SJCRH30 (cell line): ENCODE data around the gene LAMB1. TPM values are rescaled to one million over a fixed set of nuclear protein-coding genes. Genes with fewer than 3 reads are reported as not detected.
"Not testable (repeated sequence)": the region's sequence is repeated elsewhere in the genome, so short reads cannot be mapped to it uniquely, and the experiment has no call there.

Source experiments
- DNase-seq, 2 experiments: peaks; one replicate each; pipeline ENCODE4 v3.0.0-alpha.2; 2015 to 2020
- H3K27ac ChIP-seq: fragments of 250-450 bp; sonication (Bioruptor Pico); 2 replicates; pipeline ENCODE4 v1.5.1; 2020; ENCODE audit warnings: mild to moderate bottlenecking, moderate library complexity
- H3K27me3 ChIP-seq: fragments of 250-450 bp; sonication (Bioruptor Pico); 2 replicates; pipeline ENCODE4 v1.5.1; 2020; ENCODE audit warnings: mild to moderate bottlenecking, moderate library complexity
- H3K36me3 ChIP-seq: fragments of 250-450 bp; sonication (Bioruptor Pico); 2 replicates; pipeline ENCODE4 v1.5.1; 2020; ENCODE audit warnings: mild to moderate bottlenecking, moderate library complexity
- H3K4me1 ChIP-seq: fragments of 250-450 bp; sonication (Bioruptor Pico); 2 replicates; pipeline ENCODE4 v1.5.1; 2020; ENCODE audit warnings: mild to moderate bottlenecking, moderate library complexity
- H3K4me3 ChIP-seq: fragments of 250-450 bp; sonication (Bioruptor Pico); 2 replicates; pipeline ENCODE4 v1.5.1; 2020; ENCODE audit warnings: mild to moderate bottlenecking, moderate library complexity
- H3K9me3 ChIP-seq: fragments of 250-450 bp; sonication (Bioruptor Pico); replicated peaks from 2 replicates; pipeline ENCODE4 v1.5.1; 2020; ENCODE audit warnings: mild to moderate bottlenecking, moderate library complexity
- total RNA-seq: library from RNA; depleted of rRNA; stranded (reverse); fragments of >200 nt; shearing (Covaris generic); gene quantifications from 2 replicates; pipeline ENCODE4 v1.2.3, GENCODE V29; 2014; rRNA removed

The LAMB1 gene
- total RNA-seq = 100 and 106 TPM in 2 replicates

DNA sequence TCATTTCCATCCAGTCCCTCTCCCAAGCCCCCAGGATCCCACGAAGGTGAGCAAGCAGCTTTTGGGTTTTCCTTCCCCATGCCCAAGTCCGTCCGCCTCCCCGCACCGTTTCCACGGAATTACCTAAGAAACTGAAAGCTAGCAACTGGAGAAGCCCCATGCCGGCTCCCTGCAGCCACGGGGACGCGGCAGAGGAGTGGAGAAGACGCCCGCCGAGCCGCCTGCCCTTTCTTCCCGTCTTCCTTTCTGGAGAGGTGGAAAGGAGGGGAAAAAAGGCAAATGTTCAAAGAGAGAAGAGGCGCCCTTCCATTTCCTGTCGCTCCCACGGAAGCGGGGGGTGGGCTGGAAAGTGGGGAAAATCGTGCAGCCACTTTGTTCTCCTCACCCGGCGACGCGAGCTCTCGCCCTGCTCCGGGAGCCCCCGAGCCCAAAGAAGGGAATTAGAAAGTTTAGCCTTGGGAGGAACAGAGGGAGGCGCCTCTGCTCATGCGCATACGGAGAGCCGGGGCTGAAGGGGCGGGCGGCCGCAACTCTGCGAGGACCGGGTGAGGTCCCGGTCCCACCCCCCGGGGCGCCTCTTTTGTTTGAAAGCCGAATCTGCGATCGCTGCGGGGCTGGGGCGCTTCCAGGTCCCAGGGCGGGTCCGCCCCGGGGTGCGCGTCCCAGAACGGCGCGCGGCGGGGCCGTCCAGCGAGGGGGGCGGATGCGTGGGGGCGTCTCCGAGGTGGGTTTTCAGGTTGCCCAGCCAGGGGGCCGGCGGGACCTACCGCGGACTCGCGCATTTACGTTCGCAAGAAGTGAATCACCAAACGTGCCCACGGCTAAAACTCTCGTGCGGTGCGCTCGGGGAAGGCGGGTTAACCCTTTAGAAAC is at the start of gene LAMB1:
Gene LAMB1, minus strand, starts transcription at position 436 of the 873 bp plus-strand sequence. Its CDS starts 276 bp downstream, at position 160.
- Histone ChIP-seq H3K4me3 (peak within 1 kb of the TSS; percentile 80), H3K4me1 (peaks cover 11% of the 10 kb centered on the region; the same call in 1 of the 2 replicates), H3K36me3 (peaks cover under 1% of the 10 kb centered on the region; the same call in 1 of the 2 replicates), H3K27me3 (no peaks in the 10 kb centered on the region), H3K9me3 (no peaks in the 10 kb centered on the region), H3K27ac (peak within 1 kb of the TSS; percentile 74)
- DNase-seq = peak; percentile 90

DNA sequence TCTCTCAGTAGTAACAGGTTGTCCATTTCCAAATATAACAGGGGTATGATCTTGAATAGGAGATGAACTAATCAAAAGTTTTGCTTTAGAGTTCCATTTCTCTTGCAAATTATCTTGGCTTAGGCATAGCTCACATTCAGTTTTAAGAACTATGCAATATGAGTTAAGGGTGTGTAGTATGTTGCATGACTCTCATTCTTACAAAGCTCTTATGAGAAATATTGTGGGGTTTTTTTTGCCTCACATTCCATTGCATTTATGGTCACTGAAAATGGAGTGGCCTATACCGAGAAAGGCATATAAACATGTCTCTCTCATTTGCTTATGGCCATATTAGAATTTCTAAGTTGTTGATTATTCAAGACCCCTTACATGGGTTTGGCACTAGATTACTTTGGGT is 48.5 kb upstream of the LAMB1 start:
- Histone ChIP-seq H3K36me3 (no peaks in the 10 kb centered on the region), H3K27me3 (no peaks in the 10 kb centered on the region), H3K4me1 (no peaks in the 10 kb centered on the region), H3K9me3 (no peaks in the 10 kb centered on the region), H3K4me3 (no peak overlapping the region), H3K27ac (no peak overlapping the region)
- DNase-seq = no peak

DNA sequence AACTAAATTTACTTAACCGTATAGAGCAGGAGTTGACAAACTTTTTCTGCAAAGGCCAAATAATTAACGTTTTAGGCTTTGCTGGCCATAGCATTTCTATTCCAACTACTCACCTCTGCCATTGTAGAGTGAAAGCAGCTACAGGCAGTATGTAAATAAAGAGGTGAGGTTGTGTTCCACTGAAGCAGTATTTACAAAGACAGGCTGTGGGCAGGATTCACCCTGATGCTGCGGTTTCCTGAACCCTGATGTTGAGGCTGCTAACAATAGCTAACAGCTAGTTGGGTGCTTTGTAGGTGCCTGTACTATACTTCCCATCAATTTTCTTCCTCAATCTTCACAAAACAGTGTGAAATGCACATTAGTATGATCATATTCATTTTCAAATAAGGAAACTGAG is 47.0 kb upstream of the LAMB1 start:
- H3K27ac ChIP-seq = no peak overlapping the region
- no peaks in the 10 kb centered on the region for H3K27me3 ChIP-seq

DNA sequence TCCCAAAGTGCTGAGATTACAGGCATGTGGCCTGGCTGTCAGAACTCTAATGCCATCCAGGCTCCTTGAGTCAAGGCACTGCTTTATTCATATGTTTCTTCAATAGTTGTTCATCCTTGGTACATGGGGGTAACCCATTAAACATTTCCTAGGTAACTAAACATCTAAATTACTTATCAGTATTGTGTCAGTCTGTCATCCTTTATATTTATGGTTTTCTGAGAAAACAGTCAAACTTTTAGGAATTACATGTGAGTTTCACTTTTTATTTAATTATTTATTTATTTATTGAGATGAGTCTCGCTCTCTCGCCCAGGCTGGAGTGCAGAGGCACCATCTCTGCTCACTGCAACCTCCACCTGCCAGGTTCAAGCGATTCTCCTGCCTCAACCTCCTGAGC is 45.5 kb upstream of the LAMB1 start:
- Histone ChIP-seq H3K4me3 (no peak overlapping the region), H3K27ac (no peak overlapping the region), H3K27me3 (no peaks in the 10 kb centered on the region), H3K36me3 (no peaks in the 10 kb centered on the region), H3K9me3 (no peaks in the 10 kb centered on the region), H3K4me1 (no peaks in the 10 kb centered on the region)
- no peak for DNase-seq

More for the DNA sequence above, 47.0 kb upstream of the LAMB1 start:
- Histone ChIP-seq H3K4me1 (no peaks in the 10 kb centered on the region), H3K4me3 (no peak overlapping the region), H3K36me3 (no peaks in the 10 kb centered on the region), H3K9me3 (no peaks in the 10 kb centered on the region)
- DNase-seq = no peak

DNA sequence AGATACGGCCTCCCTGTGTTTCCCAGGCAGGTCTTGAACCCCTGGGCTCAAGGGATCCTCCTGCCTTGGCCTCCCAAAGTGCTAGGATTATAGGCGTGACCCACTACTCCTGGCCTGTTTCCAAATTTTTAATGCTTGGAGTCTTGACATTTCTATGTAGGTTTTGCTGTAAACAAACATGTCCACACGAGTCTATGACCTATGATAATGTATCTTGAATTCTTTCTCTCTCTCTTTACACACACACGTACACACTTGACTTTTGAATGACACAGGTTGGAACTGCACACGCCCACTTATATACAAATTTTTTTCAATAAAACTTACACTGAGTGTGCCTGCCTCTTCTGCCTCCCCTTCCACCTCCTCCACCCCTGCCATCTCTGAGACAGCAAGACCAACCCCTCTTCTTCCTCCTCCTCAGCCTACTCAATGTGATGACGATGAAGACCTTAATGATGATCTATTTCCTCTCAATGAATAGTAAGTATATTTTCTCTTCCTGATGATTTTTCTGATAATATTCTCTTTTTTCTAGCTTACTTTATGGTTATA is 44.1 kb upstream of the LAMB1 start:
- Histone ChIP-seq H3K4me1 (no peaks in the 10 kb centered on the region), H3K27me3 (no peaks in the 10 kb centered on the region), H3K27ac (no peak overlapping the region), H3K4me3 (no peak overlapping the region), H3K9me3 (0 out of 2 replicates have a peak, but pooled peaks cover 3% of the 10 kb centered on the region), H3K36me3 (no peaks in the 10 kb centered on the region)
- DNase-seq = no peak

DNA sequence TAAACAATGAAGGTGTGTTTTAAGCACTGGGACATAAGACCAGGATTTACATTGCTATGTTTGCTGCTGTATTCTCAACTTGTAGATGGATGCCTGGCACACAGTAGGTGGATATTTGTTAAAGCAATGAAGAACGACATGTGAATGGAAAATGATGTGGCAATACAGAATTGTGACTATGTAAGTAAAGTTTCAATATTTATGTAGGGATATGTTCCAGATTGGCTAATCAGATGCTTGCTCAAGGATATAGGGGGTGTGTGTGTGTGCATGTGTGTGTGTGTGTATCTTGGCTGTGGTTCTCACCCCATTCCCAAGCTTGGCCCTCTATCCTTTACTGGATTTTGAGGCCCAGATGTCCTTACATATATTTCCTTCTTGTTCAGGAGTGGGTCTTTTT is 42.7 kb upstream of the LAMB1 start:
- H3K36me3 ChIP-seq = no peaks in the 10 kb centered on the region
- no peak overlapping the region for H3K27ac ChIP-seq
- H3K4me3 ChIP-seq = no peak overlapping the region
- H3K9me3 ChIP-seq = 0 out of 2 replicates have a peak, but pooled peaks cover 3% of the 10 kb centered on the region
- H3K4me1 ChIP-seq = no peaks in the 10 kb centered on the region
- DNase-seq = no peak
- no peaks in the 10 kb centered on the region for H3K27me3 ChIP-seq

DNA sequence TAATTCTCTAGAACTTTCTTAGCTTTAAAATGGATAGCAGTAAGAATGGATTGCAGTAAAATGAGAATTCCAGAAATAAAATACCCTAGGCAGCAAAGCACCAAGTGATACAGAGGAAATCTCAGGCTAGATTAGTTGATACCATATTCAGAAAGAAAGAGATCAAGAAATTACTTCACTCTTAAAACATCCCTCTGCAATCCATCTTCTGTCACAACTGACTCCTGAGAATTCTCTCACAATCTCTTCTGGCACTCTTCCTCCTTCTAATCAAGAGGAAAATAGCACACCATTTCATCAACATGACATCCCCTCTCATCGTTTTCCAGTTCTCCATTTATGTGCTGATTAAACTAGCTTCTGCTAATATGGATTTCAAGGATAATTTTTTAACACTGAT is 42.2 kb upstream of the LAMB1 start:
- H3K4me1 ChIP-seq = no peaks in the 10 kb centered on the region
- H3K27me3 ChIP-seq = no peaks in the 10 kb centered on the region
- 0 out of 2 replicates have a peak, but pooled peaks cover 3% of the 10 kb centered on the region for H3K9me3 ChIP-seq
- no peak for DNase-seq
- no peak overlapping the region for H3K4me3 ChIP-seq
- no peak overlapping the region for H3K27ac ChIP-seq
- no peaks in the 10 kb centered on the region for H3K36me3 ChIP-seq

DNA sequence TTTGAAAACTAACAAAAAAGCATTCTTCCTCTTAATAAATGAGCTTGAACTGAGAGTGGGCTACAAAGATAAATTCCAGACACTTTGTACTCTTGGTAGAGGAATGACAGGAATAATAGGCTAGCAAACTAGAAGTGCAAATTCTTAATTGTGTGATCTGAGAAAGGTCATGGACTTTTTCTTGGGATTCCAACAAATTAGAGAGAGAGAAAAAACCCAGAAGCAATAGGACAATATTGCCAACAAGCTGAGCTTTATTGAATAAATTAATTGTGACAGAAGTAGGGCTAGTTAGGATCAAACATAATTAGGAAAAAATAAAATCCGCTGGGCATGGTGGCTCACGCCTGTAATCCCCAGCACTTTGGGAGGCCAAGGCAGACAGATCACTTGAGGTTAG is 41.4 kb upstream of the LAMB1 start:
- H3K27ac ChIP-seq = no peak overlapping the region
- H3K27me3 ChIP-seq = no peaks in the 10 kb centered on the region
- 0 out of 2 replicates have a peak, but pooled peaks cover 3% of the 10 kb centered on the region for H3K9me3 ChIP-seq
- H3K36me3 ChIP-seq = no peaks in the 10 kb centered on the region
- no peak overlapping the region for H3K4me3 ChIP-seq
- DNase-seq = no peak
- H3K4me1 ChIP-seq = no peaks in the 10 kb centered on the region

DNA sequence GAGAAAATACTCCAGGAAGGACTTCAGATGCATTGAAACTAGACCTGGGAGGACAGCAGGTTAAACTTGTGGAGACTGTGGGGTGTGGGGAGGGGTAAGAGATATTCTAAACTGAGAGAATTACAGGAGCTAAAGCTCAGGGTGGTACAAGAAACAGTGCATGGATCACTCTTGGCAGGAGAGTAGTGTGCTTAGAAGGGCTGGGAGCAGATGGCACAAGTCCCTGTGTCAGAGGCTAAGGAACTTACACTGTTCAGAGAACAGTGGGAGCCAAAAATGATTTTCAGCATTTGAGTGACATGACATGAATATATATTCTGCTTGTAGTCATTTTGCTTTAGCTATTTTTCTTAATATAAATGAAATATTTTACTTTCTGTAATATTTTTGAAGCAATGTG is 36.0 kb upstream of the LAMB1 start:
- no peak for DNase-seq
- 0 out of 2 replicates have a peak, but pooled peaks cover 3% of the 10 kb centered on the region for H3K9me3 ChIP-seq
- no peak overlapping the region for H3K4me3 ChIP-seq
- H3K4me1 ChIP-seq = no peaks in the 10 kb centered on the region; the same call in 1 of the 2 replicates
- H3K27ac ChIP-seq = no peak overlapping the region
- H3K27me3 ChIP-seq = no peaks in the 10 kb centered on the region
- H3K36me3 ChIP-seq = no peaks in the 10 kb centered on the region

DNA sequence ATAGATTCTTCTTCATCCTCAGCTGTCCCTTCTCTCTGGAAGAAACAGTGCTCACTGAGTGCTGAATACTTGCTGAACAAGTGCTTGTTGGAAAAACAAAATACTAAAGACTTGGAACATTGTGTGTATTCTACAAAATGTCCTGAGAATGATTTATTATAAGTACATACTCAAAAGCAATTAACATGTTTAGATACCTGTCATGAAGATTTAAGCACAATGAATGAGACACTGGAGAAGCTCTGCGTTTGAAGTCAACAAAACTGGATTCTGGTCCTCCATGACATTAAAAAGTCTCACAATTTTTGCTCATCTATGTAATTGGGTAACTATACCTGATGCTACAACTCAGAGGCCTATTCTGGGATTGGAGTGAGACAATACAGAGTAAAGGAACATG is 34.8 kb upstream of the LAMB1 start:
- DNase-seq = no peak
- no peak overlapping the region for H3K4me3 ChIP-seq
- no peaks in the 10 kb centered on the region for H3K36me3 ChIP-seq
- no peaks in the 10 kb centered on the region for H3K27me3 ChIP-seq
- H3K9me3 ChIP-seq = 0 out of 2 replicates have a peak, but pooled peaks cover 3% of the 10 kb centered on the region
- H3K27ac ChIP-seq = no peak overlapping the region
- H3K4me1 ChIP-seq = no peaks in the 10 kb centered on the region; the same call in 1 of the 2 replicates

DNA sequence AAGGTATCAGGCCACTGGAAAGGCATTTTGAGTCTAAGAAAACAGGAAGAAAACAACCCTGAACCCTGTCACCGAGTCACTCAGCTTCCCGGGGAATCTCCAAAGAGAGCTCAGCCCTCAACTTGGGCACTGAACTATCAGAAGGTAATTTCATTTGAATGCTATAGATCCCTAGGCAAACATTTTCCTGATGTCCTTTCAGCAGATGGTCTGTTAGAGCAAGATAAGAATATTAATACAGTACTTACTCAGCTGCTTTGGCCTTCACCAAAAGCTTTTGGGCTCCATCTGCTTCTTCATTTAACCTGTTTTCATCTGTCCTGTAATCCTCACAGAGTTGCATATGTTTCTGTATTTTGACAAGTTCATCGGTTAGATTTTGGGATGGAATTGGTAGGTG is 34.2 kb upstream of the LAMB1 start:
- no peaks in the 10 kb centered on the region for H3K9me3 ChIP-seq
- H3K4me3 ChIP-seq = no peak overlapping the region
- no peaks in the 10 kb centered on the region; the same call in 1 of the 2 replicates for H3K4me1 ChIP-seq
- H3K27me3 ChIP-seq = no peaks in the 10 kb centered on the region
- H3K27ac ChIP-seq = no peak overlapping the region
- no peak for DNase-seq
- no peaks in the 10 kb centered on the region for H3K36me3 ChIP-seq

DNA sequence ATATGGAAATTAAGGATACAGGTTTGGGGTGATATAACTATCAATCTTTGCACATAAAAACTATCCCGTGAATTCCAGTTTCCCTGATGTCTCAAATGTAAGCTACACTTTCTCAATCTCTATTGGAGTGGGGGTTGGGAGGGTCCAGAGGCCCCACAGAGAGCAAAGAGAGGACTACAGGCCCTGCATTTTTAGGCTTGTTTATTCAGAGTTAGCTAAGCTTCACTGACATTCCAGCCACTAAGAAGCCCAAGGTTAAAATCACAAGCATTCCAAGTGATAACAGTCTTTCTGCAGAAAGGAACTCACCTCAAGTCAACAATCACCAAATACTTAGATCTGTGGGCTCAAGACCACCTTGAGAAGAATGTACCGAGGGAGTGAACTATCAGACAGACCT is 31.6 kb upstream of the LAMB1 start:
- Histone ChIP-seq H3K9me3 (no peaks in the 10 kb centered on the region; the same call in 1 of the 2 replicates), H3K4me1 (no peaks in the 10 kb centered on the region; the same call in 1 of the 2 replicates), H3K27me3 (no peaks in the 10 kb centered on the region), H3K4me3 (no peak overlapping the region), H3K36me3 (no peaks in the 10 kb centered on the region), H3K27ac (no peak overlapping the region)
- no peak for DNase-seq

DNA sequence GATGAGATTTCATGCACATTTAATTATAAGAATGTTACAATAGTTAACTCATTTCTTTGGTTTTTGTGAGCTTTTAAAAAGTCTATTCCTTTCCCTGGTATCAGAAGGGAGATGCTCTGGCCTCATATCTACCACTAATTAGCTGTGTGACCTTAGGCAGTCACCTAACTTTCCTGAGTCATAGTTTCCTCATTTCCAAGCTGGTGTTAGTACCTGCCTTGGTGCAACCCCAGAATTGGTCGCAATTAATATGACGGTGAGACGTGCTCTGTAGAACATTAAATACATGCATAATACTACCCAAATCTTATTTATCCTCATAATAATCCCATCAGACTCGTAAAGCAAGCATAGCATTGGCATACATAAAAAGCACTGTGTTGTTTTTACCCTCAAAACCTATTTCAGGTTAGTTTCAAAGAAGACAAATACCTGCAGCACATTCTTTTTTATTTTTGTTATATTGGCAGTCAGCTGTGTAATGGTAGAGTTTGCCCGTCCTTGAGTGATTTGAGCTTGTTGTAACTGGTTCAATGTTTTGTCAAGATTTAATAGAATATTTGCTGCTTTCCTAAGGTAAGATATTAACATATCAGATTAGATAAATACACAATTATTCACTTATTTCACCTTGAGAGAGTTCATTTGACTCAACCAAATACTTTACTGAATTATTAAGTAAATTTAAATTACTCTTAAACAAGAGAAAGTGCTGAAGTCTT is 31.0 kb upstream of the LAMB1 start:
- Histone ChIP-seq H3K9me3 (no peaks in the 10 kb centered on the region; the same call in 1 of the 2 replicates), H3K4me3 (no peak overlapping the region), H3K36me3 (no peaks in the 10 kb centered on the region), H3K27ac (no peak overlapping the region), H3K27me3 (no peaks in the 10 kb centered on the region), H3K4me1 (no peaks in the 10 kb centered on the region; the same call in 1 of the 2 replicates)
- no peak for DNase-seq

DNA sequence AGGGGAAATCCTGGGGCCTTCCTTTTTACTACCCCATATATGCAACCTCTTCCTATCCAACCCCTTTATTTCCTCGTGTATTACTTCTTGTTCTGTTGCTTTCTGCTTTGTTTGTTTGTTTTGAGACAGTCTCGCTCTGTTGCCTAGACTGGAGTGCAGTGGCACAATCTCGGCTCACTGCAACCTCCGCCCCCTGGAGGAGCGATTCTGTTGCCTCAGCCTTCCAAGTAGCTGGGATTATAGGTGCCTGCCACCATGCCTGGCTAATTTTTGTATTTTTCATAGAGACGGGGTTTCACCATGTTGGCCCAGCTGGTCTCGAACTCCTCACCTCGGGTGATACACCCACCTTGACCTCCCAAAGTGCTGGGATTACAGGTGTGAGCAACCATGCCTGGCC is 30.3 kb upstream of the LAMB1 start:
- not testable (repeated sequence) for H3K27me3 ChIP-seq, H3K36me3 ChIP-seq, DNase-seq, H3K27ac ChIP-seq, H3K4me1 ChIP-seq, H3K4me3 ChIP-seq, H3K9me3 ChIP-seq

DNA sequence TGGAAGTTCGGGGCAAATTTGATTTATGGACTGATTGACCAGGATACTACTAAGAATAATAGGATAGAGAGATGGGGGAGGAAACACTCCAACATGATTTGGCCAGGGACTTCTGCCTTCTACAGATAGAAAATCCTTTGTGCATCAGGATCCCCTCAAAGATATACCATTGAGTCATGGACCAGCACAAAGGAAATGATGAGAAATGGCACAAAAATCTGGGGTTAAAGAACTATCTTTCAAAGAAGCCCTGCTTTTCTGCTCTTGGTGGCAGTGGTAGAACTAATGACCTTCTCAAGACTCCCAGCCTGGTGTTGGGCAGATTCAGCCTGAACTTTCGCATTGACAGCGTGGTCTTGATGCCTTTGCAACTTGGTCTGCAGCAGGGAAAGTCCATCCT is 27.6 kb upstream of the LAMB1 start:
- no peak overlapping the region for H3K4me3 ChIP-seq
- no peaks in the 10 kb centered on the region for H3K36me3 ChIP-seq
- no peak overlapping the region for H3K27ac ChIP-seq
- no peak for DNase-seq
- H3K27me3 ChIP-seq = no peaks in the 10 kb centered on the region
- H3K9me3 ChIP-seq = no peaks in the 10 kb centered on the region; the same call in 1 of the 2 replicates
- no peaks in the 10 kb centered on the region; the same call in 1 of the 2 replicates for H3K4me1 ChIP-seq
